Sigmoid colon (tissue), 7 donors: Measurements from ENCODE around the gene RPGRIP1. TPM values are rescaled to one million over a fixed set of nuclear protein-coding genes. Genes with fewer than 3 reads are reported as not detected.
"Not testable (repeated sequence)": the region's sequence is repeated elsewhere in the genome, so short reads cannot be mapped to it uniquely, and the experiment has no call there.

ENCODE experiments used
- DNase-seq: peaks from one replicate; pipeline ENCODE4 v3.0.0-alpha.2; 2019
- H3K27ac ChIP-seq, 4 donors: fragments of 200-600 bp; sonication (generic); one replicate each; pipeline ENCODE4 v1.5.1; 2016 to 2019; ENCODE audit warnings: mild to moderate bottlenecking in 1 of 4
- H3K27me3 ChIP-seq, 3 donors: fragments of 200-600 bp; sonication (generic); one replicate each; pipeline ENCODE4 v1.5.1; 2019; ENCODE audit warnings: mild to moderate bottlenecking in 1 of 3
- H3K36me3 ChIP-seq, 4 donors: fragments of 200-600 bp; sonication (generic); one replicate each; pipeline ENCODE4 v1.5.1; 2016 to 2019
- H3K4me1 ChIP-seq, 4 donors: fragments of 200-600 bp; sonication (generic); one replicate each; pipeline ENCODE4 v1.5.1; 2017 to 2019
- H3K4me3 ChIP-seq, 4 donors: fragments of 200-600 bp; sonication (generic); one replicate each; pipeline ENCODE4 v1.5.1; 2017 to 2019; ENCODE audit warnings: mild to moderate bottlenecking in 2 of 4, moderate library complexity in 1 of 4
- H3K9me3 ChIP-seq, 4 donors: fragments of 200-600 bp in 3 of 4; sonication (generic) in 3 of 4; one replicate each; pipeline versions ENCODE4 v1.5.1 to v1.6.1; 2013 to 2019
- EP300 ChIP-seq, 4 donors: sonication (generic); formaldehyde crosslinking; IDR thresholded peaks; one replicate each; pipeline ENCODE4 v1.6.1; 2017; ENCODE audit warnings: antibody characterized with exemption in 4 of 4
- POLR2A ChIP-seq, 2 donors: fragments of 450-650 bp; IDR thresholded peaks; one replicate each; pipeline ENCODE4 v1.6.1; 2016; ENCODE audit warnings: antibody characterized with exemption in 2 of 2, mild to moderate bottlenecking in 2 of 2, moderate library complexity in 2 of 2
- POLR2AphosphoS5 ChIP-seq, 4 donors: sonication (generic); formaldehyde crosslinking; IDR thresholded peaks; one replicate each; pipeline ENCODE4 v1.6.1; 2017; ENCODE audit warnings: antibody characterized with exemption in 4 of 4
- WGBS, 2 donors: extraction: QIAGEN DNeasy Blood & Tissue Kit; methylation state at CpG; one replicate each; pipeline ENCODE4 v1.1.7; 2013; 5-methylcytosine and 5-hydroxymethylcytosine counted together
- intact Hi-C: fragments of 100-400 bp; cut with DNase I; formaldehyde crosslinking; loops from one replicate; pipeline ENCODE4 v1.15.1; 2023
- polyA plus RNA-seq, 3 donors: library from polyadenylated mRNA; stranded (reverse); fragments of 200-250 nt; gene quantifications; one replicate each; pipeline ENCODE4 v1.2.3, GENCODE V29; 2013
- total RNA-seq, 4 donors: library from RNA; depleted of rRNA; stranded (reverse); fragments of >200 nt; gene quantifications; one replicate each; pipeline ENCODE4 v1.1.0, GENCODE V29; 2016
- TF ChIP-seq, protein P1 (sequence below), 4 experiments: fragments of 450-650 bp in 3 of 4; fragments of 200-600 bp in 1 of 4; IDR thresholded peaks; one replicate each; pipeline ENCODE4 v1.5.1; 2016 to 2019; ENCODE audit warnings: antibody characterized with exemption in 4 of 4, mild to moderate bottlenecking in 3 of 4, moderate library complexity in 2 of 4
- donor health status: healthy with polysubstance abuse.
- donor health status: Bipolar disorder and iron deficiency.
- donor health status: healthy.

Gene RPGRIP1
- total and polyA plus RNA-seq, 7 donors = 0.25 to 0.60 (median 0.37) TPM; not detected in 3

- Histone ChIP-seq H3K9me3 (no peaks in the 10 kb centered on the region), H3K27ac (no peak overlapping the region), H3K36me3 (no peaks in the 10 kb centered on the region), H3K27me3 (peaks cover 0 to 35% (median 0%) of the 10 kb centered on the region in 3 donors), H3K4me3 (no peak overlapping the region), H3K4me1 (peaks cover 0 to 6% (median 5%) of the 10 kb centered on the region in 4 donors)
- TF ChIP-seq POLR2A (IDR thresholded peaks at IDR 0.05) = no peak
- TF ChIP-seq POLR2AphosphoS5 (IDR thresholded peaks at IDR 0.05) = no peak
- TF ChIP-seq, protein P1, sequence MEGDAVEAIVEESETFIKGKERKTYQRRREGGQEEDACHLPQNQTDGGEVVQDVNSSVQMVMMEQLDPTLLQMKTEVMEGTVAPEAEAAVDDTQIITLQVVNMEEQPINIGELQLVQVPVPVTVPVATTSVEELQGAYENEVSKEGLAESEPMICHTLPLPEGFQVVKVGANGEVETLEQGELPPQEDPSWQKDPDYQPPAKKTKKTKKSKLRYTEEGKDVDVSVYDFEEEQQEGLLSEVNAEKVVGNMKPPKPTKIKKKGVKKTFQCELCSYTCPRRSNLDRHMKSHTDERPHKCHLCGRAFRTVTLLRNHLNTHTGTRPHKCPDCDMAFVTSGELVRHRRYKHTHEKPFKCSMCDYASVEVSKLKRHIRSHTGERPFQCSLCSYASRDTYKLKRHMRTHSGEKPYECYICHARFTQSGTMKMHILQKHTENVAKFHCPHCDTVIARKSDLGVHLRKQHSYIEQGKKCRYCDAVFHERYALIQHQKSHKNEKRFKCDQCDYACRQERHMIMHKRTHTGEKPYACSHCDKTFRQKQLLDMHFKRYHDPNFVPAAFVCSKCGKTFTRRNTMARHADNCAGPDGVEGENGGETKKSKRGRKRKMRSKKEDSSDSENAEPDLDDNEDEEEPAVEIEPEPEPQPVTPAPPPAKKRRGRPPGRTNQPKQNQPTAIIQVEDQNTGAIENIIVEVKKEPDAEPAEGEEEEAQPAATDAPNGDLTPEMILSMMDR (IDR thresholded peaks at IDR 0.05) = no peak
- no peak for TF ChIP-seq EP300 (IDR thresholded peaks at IDR 0.05)
- no peak for DNase-seq
- 67 to 71% methylated on average over 8 of the region's 8 CpGs for WGBS, 2 donors
- intact Hi-C loops = no loop called here
Measured at GRCh38 chr14:21302013-21302835, 22.3 kb downstream of the RPGRIP1 start.

DNA sequence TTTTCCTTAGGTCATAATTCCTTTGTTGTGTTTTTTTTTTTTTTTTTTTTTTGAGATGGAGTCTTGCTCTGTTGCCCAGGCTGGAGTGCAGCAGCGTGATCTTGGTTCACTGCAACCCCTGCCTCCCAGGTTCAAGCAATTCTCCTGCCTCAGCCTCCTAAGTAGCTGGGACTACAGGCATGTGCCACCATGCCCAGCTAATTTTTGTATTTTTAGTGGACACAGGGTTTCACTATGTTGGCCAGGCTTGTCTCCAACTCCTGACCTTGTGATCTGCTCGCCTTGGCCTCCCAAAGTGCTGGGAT, 22.9 kb downstream of the RPGRIP1 start:
- H3K4me3 ChIP-seq, H3K27ac ChIP-seq, H3K36me3 ChIP-seq, H3K4me1 ChIP-seq, H3K9me3 ChIP-seq, DNase-seq, intact Hi-C loops: not testable (repeated sequence)
- H3K27me3 ChIP-seq = peaks cover 0 to 41% (median 0%) of the 10 kb centered on the region in 3 donors
- 71 to 89% methylated on average over 2 of the region's 2 CpGs for WGBS, 2 donors

- 77 to 87% methylated on average over 3 of the region's 3 CpGs for WGBS, 2 donors
- H3K9me3 ChIP-seq = no peaks in the 10 kb centered on the region
- no peak for TF ChIP-seq POLR2AphosphoS5 (IDR thresholded peaks at IDR 0.05)
- TF ChIP-seq, protein P1 (IDR thresholded peaks at IDR 0.05) = no peak
- no peak for TF ChIP-seq POLR2A (IDR thresholded peaks at IDR 0.05)
- no peak for TF ChIP-seq EP300 (IDR thresholded peaks at IDR 0.05)
- no peak overlapping the region for H3K4me3 ChIP-seq
- H3K27ac ChIP-seq = no peak overlapping the region
- intact Hi-C loops = no loop called here
- no peak for DNase-seq
- peaks cover 0 to 16% (median 0%) of the 10 kb centered on the region in 3 donors for H3K27me3 ChIP-seq
- no peaks in the 10 kb centered on the region for H3K36me3 ChIP-seq
- peaks cover 0 to 4% (median 0%) of the 10 kb centered on the region in 4 donors for H3K4me1 ChIP-seq
Measured at GRCh38 chr14:21307637-21308036, 27.8 kb downstream of the RPGRIP1 start.

DNA sequence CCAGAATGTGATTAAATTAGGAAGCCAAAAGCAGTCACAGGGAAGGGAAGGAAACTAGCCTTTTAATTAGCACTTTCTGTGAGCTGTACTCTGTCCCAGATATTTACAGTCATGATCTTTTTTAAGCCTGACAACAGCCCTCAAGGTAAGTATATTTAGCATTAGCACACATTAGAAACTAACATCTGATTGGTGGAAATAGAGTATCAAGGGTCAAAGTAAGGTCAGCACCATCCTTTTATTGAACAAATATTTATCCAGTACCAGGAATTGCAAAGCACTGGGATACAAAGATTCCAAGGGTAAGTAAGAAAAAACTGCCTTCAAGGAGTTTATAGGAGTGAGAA, 28.2 kb downstream of the RPGRIP1 start:
- H3K4me3 ChIP-seq = peak overlapping the region in 2 of 4 donors; percentile 21 to 33
- intact Hi-C loops = no loop called here
- H3K36me3 ChIP-seq = no peaks in the 10 kb centered on the region
- H3K9me3 ChIP-seq = no peaks in the 10 kb centered on the region
- H3K27me3 ChIP-seq = peaks cover 0 to 16% (median 0%) of the 10 kb centered on the region in 3 donors
- peaks cover 0 to 4% (median 0%) of the 10 kb centered on the region in 4 donors for H3K4me1 ChIP-seq
- H3K27ac ChIP-seq = peak overlapping the region in 1 of 4 donors; percentile 40
- DNase-seq = no peak
- no peak for TF ChIP-seq POLR2AphosphoS5 (IDR thresholded peaks at IDR 0.05)
- no peak for TF ChIP-seq EP300 (IDR thresholded peaks at IDR 0.05)
- TF ChIP-seq, protein P1 (IDR thresholded peaks at IDR 0.05) = no peak
- TF ChIP-seq POLR2A (IDR thresholded peaks at IDR 0.05) = no peak

GRCh38 chr14:21308479-21309237, 28.8 kb downstream of the RPGRIP1 start:
- 2 to 4% methylated on average over 16 of the region's 16 CpGs for WGBS, 2 donors
- H3K9me3 ChIP-seq = no peaks in the 10 kb centered on the region
- TF ChIP-seq EP300 (IDR thresholded peaks at IDR 0.05) = no peak
- TF ChIP-seq POLR2AphosphoS5 (IDR thresholded peaks at IDR 0.05) = peak in 1 of 4 donors; percentile 26
- peaks cover 0 to 16% (median 0%) of the 10 kb centered on the region in 3 donors for H3K27me3 ChIP-seq
- intact Hi-C loops = no loop called here
- no peaks in the 10 kb centered on the region for H3K36me3 ChIP-seq
- peaks cover 0 to 4% (median 0%) of the 10 kb centered on the region in 4 donors for H3K4me1 ChIP-seq
- peak; percentile 77 for DNase-seq
- H3K27ac ChIP-seq = peak overlapping the region in 1 of 4 donors; percentile 40
- H3K4me3 ChIP-seq = peak overlapping the region in 3 of 4 donors; percentile 21 to 33 (median 28)
